Prostate gland (tissue), 2 donors: Measurements from ENCODE around the gene ELMO1.

ENCODE experiments used
- CTCF ChIP-seq, 4 experiments: fragments of 200-600 bp in 2 of 4; fragments of 450-650 bp in 2 of 4; sonication (generic) in 2 of 4; IDR thresholded peaks; 1 replicate in 3 of 4; 2 replicates in 1 of 4; pipeline ENCODE4 v1.5.1; 2016 to 2019; ENCODE audit warnings: antibody characterized with exemption in 4 of 4, mild to moderate bottlenecking in 2 of 4, moderate library complexity in 2 of 4
- POLR2A ChIP-seq: fragments of 450-650 bp; IDR thresholded peaks from one replicate; pipeline ENCODE4 v1.6.1; 2016; ENCODE audit warnings: antibody characterized with exemption, mild to moderate bottlenecking
- POLR2AphosphoS5 ChIP-seq: sonication (generic); formaldehyde crosslinking; IDR thresholded peaks from one replicate; pipeline ENCODE4 v1.6.1; 2017; ENCODE audit warnings: antibody characterized with exemption

GRCh38 chr7:37052705-37053104 is 396.0 kb downstream of the ELMO1 start:
- TF ChIP-seq POLR2A (no peak), CTCF (IDR thresholded peaks at IDR 0.05) (no peak), POLR2AphosphoS5 (no peak)
